CD4-positive, alpha-beta T cell treated with Interleukin-21 for 1 hour (primary cell): Measurements from ENCODE around the gene PRSS23.
A peak's percentile ranks its signal among the peaks of the same experiment; 100 is the strongest.
"Not testable (repeated sequence)": the region's sequence is repeated elsewhere in the genome, so short reads cannot be mapped to it uniquely, and the experiment has no call there.

Source experiments
- DNase-seq: peaks from one replicate; pipeline ENCODE4 v3.0.0-alpha.2; 2020

Gene PRSS23, protein sequence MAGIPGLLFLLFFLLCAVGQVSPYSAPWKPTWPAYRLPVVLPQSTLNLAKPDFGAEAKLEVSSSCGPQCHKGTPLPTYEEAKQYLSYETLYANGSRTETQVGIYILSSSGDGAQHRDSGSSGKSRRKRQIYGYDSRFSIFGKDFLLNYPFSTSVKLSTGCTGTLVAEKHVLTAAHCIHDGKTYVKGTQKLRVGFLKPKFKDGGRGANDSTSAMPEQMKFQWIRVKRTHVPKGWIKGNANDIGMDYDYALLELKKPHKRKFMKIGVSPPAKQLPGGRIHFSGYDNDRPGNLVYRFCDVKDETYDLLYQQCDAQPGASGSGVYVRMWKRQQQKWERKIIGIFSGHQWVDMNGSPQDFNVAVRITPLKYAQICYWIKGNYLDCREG

GRCh38 chr11:86800076-86800959 lies at the start of gene PRSS23:
Gene PRSS23, plus strand, starts transcription at chr11:86800542. Its CDS starts 7,102 bp downstream, at chr11:86807644.
- peak; percentile 28 for DNase-seq

GRCh38 chr11:86753459-86753858 lies 46.9 kb upstream of the PRSS23 start:
- DNase-seq: no peak

DNA sequence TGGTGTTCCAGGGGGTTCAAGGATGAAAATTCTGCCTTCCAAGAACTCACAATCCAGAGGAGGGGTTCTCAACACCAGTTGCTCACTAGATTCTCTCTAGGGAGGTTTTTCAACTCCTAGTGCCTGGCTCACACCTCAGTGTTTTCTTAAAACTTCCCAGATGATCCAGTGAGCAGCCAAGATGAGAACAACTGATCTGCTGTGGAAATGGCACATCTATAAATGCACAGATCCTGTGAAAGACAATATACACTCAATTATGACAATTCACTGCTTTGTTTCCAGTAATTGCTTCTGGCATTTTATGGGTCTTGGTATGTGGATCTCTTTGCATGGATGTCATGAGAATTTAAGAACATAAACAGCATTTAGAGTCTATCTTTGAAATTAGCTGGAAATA lies 45.2 kb upstream of the PRSS23 start:
- no peak for DNase-seq

DNA sequence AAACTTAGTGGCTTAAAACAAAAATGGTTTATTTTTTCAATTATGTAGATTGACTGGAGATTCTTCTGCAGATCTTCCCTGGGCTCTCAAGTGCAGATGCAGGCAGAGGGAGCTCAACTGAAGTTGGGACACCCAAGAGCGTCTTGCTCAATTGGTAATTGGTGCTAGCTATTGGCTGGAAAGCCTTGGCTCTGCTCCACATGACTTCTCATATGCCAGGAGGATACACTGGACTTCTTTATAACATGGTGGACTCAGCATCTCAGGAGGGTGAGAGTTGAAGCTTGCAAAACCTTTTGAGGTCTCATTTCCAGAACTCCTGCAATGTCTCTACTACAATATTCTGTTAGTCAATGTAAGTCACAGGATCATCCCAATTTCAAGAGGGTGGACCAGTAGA lies 42.2 kb upstream of the PRSS23 start:
- DNase-seq: no peak

DNA sequence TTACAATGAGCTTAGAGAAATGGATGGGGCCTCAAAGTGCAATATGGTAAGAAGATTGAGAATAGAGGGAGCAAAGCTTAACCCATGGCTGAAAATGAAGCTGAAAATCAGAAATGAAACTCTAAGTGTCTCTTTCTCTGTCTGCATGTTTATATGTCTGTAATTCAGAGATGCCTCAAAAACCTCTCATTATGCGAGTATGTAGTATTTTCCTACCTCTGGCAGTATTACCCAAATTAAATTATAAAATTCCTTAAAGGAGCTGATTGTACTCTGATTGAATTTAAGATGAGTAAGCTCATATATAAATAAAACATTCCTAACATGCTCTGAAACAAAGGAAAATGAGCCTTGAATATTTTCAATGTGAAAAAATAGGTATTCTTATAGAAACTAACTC lies 39.8 kb upstream of the PRSS23 start:
- DNase-seq: no peak

- DNase-seq: no peak
These were observed 38.4 kb upstream of the PRSS23 start for GRCh38 chr11:86761978-86762377.

- no peak for DNase-seq
These were observed 35.1 kb upstream of the PRSS23 start for GRCh38 chr11:86765203-86765602.

DNA sequence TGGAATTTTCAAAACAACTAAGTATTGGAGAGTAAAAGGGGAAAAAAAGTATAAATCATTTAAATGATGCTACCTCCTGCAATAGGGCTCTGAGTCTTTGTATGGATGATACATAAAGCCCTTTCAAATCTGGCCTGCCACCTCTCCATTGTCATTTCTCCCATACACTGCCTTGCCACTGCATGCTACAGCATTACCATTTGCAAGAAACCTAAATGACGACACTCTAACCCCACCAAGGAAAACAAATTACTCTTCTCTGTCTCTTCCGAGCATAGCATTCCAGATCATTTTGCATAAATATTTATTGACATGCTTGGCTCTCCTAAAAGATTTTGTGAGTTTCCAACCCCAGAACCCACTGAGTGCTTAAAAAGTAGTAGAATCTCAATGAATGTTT lies 34.5 kb upstream of the PRSS23 start:
- DNase-seq: no peak

DNA sequence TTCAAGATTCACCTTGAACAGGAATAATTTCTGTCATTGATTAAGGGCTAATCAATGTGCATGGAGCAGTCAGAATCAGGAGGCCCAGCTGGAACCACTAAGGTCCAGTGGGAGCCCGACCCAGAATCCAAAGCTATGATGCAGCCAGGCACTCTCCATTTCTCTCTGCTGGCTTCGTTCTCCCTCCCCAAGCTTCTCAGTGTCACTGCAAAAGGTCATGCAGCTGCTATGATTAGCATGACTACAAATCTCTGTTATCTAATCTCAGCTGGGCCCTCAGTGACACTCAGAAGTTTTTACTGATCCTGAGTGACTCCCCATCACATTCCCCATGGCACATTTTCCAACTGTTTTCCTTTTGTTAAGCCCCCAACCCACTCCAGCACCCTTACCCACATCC lies 31.1 kb upstream of the PRSS23 start:
- no peak for DNase-seq

DNA sequence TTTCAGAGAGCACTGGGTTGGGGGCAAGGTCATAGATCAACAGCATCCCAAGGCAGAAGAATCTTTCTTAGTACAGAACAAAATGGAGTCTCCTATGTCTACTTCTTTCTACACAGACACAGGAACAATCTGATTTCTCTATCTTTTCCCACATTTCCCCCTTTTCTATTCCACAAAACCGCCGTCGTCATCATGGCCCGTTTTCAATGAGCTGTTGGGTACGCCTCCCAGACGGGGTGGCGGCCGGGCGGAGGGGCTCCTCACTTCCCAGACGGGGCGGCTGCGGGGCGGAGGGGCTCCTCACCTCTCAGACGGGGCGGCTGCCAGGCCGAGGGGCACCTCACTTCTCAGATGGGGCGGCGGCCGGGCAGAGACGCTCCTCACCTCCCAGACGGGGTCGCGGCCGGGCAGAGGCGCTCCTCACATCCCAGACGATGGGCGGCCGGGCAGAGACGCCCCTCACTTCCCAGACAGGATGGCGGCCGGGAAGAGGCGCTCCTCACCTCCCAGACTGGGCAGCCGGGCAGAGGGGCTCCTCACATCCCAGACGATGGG lies 29.8 kb upstream of the PRSS23 start:
- not testable (repeated sequence) for DNase-seq

- no peak for DNase-seq
These were observed 27.3 kb upstream of the PRSS23 start for GRCh38 chr11:86772999-86773398.

DNA sequence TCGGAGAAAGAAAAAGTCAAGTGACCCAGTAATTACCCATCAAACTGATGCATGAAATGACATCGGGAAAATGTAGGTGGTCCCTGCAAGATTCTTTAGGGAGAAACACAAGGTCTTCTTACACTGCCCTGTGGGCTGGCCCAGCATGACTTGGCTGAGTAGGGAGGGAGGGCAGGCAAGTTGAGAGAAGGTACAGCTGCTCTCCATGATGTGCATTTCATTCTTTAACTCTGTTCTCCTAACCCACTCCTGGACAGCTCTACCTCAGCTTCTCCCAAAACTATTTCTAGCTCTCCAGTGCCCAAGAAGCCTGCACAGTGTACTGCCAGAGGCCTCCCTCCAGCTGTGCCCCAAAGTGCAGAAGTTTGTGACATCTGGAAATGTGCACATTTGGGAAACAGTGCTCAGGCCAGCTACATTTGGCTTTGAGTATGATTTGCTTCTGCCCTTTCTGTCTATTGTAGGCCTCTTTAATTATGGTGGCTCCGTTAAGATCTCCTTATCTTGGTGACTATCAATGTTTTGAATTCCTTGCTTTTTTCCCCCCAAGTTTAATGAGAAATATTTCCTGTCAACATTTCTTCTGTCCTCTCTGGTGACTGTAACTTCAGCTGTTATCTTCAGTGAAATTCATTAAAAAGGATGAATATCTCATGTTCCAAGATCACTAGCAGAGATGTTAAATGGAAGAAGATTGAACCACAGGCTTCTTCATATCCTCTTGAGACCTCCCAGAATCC lies 26.7 kb upstream of the PRSS23 start:
- DNase-seq: no peak

DNA sequence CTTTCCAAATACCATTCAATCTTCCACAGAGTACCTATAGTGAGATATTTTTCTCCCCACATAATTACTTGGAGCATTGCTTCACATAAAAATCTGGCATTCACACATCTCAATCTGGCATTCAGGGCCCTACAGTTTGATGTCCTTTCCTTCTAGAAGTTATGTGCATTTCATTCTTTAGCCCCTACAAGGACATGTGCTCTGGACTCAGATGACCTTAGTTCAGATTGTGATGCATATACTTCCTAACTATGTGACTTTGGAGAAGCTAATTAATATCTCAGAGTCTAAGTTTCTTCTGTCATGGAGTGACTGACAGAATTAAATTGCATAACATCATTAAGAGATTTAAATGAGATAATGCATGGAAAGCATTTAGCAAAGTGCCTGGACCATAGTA lies 25.9 kb upstream of the PRSS23 start:
- no peak for DNase-seq

GRCh38 chr11:86775361-86775760 lies 25.0 kb upstream of the PRSS23 start:
- no peak for DNase-seq

- DNase-seq: no peak
These were observed 18.8 kb upstream of the PRSS23 start for GRCh38 chr11:86781546-86781945.

DNA sequence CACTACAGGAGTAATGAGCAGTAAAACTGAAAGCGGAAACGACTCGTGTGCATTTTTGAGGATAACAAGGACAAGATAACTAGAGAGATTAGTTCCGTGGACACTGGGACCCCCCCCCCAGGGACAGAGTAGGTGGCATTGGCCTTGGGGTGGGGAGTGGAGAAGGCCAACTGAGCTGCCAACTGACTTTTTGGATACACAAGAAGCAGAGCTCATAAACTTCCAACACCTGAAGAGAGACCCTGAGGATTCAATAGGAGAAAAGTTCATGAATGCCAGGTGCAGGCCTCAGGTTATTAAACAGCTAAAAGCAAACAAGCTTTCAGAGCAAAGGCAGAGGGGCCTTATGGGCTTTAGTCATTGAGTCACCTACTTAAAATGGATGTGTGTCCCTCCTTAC lies 17.6 kb upstream of the PRSS23 start:
- no peak for DNase-seq

DNA sequence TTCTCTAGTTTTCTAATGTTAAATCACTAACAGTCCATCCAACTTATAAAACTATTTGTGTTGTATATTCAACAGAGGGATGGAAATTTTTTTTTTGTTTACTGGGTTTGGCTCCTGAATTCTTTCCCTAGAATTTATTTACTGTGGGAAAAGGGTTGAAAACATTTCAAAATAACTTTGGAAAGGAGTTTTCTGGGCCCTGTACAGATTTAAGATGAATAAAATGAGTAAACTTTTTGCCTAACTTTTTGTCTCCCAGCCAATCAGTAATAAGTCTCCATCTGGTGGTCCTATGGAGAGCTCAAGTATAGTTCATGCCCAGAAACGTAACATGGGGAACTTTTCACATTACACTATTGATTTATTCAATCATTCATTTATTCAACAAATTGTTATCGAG lies 16.7 kb upstream of the PRSS23 start:
- no peak for DNase-seq

DNA sequence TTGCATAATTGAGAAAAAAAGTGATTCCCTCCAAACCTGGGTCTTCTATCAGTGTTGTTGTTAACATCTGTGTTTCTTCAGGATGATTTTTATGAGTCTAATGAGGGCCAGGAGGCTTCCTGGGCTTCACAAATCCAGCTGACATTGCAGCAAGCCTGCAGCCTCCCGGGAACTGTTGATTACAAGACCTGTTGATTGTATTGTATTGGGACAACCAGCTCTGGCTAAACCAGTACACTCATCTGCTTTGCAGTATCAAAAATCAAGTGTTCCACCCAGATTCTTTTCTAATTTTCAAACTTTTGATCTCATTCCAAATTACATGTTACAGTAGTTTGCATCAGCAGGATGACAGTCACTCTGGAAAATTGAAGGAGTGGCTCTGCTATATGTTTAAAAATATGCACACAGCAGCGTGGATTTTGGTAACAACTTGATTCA lies 16.1 kb upstream of the PRSS23 start:
- no peak for DNase-seq

GRCh38 chr11:86785576-86785975 lies 14.8 kb upstream of the PRSS23 start:
- DNase-seq: no peak

DNA sequence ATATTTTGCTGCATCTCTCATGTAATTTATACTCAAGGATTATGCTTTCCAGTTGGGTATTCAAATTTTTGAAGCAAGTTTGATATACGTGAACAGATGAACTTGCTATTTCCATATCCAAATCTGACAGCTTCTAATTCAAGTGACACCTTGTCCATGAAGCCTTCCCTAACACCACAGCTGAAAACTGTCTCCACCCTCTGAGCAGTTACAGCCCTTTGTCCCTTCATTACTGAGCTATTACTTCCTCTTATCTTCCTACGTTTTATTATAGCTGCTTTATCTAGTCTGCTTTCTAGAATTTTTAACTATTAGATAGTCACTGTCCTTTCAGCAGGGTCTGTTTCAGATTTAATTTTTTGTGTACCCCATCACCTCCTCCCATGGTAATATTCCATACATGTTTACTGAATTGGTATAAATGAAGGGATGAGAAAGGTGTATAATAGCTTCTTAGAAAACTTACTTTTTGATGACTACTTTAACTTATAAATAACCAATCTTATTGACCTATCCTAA lies 13.3 kb upstream of the PRSS23 start:
- no peak for DNase-seq

GRCh38 chr11:86787656-86788055 lies 12.7 kb upstream of the PRSS23 start:
- no peak for DNase-seq

GRCh38 chr11:86790195-86790725 lies 10.1 kb upstream of the PRSS23 start:
- no peak for DNase-seq
